Muscle of arm (tissue), 12 donors: ENCODE measurements around the gene AVL9. TPM values are rescaled to one million over a fixed set of nuclear protein-coding genes. Genes with fewer than 3 reads are reported as not detected.
A peak's percentile ranks its signal among the peaks of the same experiment; 100 is the strongest.
"Not testable (repeated sequence)": the region's sequence is repeated elsewhere in the genome, so short reads cannot be mapped to it uniquely, and the experiment has no call there.

Experiments used
- DNase-seq: peaks from one replicate; pipeline ENCODE4 v3.0.0-alpha.2; 2013
- polyA plus RNA-seq, 12 donors: library from polyadenylated mRNA; unstranded; fragments of 120-200 nt; gene quantifications; one replicate each; pipeline ENCODE4 v1.2.1, GENCODE V29; 2013; ENCODE audit not compliant: insufficient read length in 12 of 12

The AVL9 gene
- polyA plus RNA-seq, 12 donors, result 12.9 to 27.1 (median 14.4) TPM; not detected in 1

DNA sequence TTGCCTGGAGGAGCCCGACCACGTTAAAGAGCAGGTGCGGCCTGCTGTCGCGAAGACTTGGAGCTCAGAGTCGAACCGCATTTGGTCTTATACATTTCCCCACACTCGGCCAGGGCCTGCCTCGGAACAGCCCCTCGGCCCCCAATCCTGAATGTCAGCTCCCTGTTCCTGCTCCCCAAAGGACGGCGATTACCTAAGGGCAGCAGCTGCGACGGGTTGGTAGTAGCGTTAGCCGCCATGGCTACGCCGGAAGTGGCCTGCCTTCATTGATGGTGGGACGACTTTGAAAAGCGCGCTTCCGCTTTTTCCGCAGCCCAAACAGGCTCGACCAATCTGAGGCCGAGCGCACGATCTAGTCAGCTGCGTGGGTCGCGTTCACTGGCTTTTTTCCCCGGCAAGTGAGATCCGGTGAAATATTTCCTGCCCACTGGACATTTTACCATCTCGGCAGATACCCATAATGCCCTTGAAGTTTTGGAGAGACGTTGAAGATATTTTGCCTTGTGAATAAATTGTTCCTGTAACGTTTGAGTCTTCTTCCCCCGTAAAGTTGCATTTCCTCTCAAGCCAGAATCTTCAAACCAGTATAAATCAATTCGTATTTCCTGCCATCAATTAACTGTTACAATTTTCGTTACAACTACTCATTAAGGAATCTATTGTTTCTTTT is 5.0 kb upstream of the AVL9 start, which contains the start of gene LSM5:
Gene LSM5, minus strand, starts transcription at position 254 of the 670 bp plus-strand sequence. Its CDS starts 15 bp downstream, at position 239.
- DNase-seq, result peak; percentile 94

DNA sequence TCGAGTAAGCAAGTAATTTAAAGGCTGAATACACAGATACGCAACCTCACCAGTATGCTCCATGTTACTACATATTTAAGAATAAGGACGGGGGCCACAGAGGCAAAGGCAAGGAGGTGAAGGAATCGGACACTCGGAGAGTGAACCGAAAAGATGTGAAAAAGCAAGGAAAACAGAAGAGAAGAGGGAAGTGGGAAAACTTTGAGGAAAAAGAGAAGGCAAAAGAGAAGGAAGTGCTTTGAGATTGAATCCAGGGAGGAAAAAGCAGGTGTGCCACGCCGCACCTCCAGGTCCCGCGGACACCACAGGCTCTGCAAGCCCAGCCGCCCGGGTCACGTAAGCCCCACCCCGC is 367 bp upstream of the AVL9 start:
- DNase-seq, result no peak

DNA sequence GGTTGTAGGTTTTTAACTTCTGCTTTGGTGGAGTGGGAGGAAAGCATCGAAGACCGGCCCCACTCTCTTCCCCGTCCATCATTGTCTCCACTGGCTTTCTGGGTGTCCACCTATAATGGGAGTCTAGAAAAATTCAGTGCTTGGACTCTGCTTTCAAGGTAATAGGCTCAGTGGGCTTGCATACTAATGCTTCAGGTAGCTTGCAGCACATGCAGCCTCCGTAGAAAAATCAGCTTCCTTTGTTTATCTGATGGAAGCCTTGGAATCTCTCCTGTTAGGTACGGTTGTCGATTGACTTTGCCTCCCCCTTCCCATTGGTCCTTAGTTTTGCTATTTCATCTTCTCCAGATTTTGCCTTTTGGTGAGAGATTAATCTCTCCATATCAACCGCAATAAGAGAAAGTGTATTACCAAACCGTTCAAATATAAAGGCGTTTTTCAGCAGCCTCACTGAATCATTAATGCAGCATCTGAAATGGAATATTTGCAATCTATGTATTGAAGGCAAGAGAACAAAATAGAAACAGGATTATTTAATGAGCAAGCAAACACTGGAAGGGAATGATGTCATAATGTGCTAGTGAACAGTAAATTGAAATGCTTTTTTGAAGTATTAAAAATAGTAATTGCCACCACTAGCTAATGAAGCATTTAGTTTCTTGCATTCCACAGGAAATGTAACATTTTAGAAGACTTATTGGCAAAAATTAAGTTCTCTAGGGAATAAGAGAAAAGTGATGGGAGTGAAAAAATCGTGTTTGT is 944 bp downstream of the AVL9 start:
- DNase-seq, result no peak

DNA sequence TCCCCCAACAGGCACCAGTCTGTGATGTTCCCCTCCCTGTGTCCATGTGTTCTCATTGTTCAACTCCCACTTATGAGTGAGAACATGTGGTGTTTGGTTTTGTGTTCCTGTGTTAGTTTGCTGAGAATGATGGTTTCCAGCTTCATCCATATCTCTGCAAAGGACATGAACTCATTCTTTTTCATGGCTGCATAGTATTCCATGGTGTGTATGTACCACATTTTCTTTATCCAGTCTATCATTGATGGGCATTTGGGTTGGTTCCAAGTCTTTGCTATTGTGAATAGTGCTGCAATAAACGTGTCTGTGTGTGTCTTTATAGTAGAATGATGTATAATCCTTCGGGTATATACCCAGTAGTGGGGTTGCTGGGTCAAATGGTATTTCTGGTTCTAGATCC is 4.5 kb downstream of the AVL9 start:
- not testable (repeated sequence) for DNase-seq

DNA sequence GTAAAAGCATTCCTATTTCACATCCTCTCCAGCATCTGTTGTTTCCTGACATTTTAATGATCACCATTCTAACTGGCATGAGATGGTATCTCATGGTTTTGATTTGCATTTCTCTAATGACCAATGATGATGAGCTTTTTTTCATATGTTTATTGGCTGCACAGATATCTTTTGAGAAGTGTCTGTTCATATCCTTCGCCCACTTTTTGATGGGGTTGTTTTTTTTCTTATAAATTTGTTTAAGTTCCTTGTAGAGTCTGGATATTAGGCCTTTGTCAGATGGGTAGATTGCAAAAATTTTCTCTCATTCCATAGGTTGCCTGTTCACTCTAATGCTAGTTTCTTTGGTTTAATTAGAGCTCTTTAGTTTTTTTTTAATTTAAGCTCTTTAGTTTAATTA is 4.9 kb downstream of the AVL9 start:
- DNase-seq, result not testable (repeated sequence)

DNA sequence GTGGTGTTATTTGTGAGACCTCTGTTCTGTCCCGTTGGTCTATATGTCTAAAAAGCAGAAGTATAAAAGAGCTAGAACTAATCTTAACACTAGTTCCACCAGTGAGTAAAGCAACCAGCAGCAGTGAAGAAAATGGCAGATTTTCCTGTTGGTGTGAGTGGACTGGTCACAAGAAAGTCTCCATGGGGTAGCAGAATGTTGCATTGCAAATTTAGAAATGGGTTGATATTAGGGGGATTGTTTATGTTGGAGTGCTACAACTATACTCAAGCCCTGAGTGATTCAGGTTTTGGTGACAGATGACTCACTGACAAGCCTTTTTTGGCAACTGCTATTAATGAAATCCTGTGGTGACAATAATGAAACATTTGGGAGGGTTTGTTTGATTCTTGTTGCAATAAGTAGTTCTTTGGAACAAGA is 5.6 kb downstream of the AVL9 start:
- DNase-seq, result no peak

DNA sequence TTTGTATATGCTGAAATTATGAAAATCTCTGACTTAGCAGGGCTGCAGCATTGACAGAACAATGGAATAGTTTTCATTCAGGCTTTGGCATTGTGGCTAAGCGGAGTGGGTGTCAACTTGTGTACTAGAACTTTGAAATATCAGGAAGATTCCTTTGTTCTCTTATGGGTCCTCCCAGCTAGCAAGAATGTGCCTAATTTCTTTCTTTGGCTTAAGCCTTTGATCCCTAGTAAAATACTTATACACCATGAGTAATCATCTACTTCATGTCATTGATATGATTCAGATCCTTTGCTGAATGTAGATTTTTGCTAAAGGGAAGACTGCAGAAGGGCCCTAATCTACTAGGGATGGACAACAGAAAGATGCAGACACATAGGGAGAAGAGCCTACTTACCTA is 6.2 kb downstream of the AVL9 start:
- DNase-seq, result no peak

DNA sequence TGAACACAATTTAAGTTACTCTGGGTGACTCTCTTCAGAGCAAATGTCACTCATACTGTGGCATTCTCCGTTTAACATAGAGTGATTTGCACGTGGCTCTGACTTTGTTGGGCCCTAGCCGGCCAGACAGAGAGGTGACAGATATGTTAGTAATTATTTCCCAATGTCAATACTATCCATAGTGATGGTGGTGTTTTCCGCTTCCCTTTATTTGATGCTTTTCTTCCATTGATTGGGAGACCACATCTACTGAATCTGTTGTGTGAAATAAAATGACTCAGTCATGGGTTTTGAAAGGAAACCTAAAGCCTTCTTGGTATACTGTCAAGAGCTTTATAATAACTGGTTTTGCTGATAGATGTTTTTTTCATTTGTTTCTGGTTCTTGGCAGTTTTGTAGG is 7.4 kb downstream of the AVL9 start:
- no peak for DNase-seq

DNA sequence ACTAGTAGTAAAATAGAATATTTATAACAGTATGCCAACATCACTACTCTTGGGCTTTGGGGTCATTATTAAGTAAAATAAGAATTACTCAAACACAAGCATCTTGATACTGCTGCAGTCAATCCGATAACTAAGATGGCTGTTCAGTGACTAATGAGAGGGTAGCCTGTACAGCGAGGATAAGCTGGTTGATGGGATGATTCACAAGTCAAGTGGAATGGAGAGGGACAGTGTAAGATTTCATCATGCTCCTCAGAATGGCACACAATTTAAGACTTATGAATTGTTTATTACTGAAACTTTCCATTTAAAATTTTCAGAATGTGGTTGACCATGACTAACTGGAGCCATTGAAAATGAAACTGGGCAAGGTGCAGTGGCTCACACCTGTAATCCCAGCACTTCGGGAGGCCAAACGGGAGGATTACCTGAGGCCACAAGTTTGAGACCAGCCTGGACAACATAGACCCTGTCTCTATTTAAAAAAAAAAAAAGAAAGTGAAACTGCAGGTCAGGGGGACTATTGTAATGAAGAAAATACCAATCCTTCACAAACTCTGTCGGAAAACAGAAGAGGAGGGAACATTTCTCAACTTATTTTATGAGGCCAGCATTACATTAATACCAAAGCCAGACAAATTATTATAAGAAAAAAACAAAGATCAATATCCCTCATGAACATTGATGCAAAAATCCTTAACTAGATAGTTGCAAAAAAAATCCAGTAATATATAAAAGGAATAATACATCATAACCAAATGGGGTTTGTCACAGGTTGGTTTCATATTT is 11.2 kb downstream of the AVL9 start:
- no peak for DNase-seq

DNA sequence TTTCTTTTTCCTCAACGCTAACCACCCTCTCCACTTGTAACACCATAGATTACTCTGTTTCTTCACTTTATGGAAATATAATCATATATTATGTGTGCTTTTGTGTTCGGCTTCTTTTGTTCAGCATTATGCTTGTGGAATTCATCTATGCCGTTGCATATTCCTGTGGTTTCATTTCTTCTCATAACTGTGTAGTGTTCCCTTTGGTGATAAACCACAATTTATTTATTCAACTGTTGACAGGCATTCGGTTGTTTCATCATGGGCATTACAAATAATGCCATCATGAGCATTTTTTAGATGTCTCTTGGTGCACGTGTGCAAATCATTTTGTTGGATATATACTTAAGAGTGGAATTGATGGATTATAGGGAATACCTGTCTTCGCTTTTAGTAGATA is 12.1 kb downstream of the AVL9 start:
- no peak for DNase-seq

DNA sequence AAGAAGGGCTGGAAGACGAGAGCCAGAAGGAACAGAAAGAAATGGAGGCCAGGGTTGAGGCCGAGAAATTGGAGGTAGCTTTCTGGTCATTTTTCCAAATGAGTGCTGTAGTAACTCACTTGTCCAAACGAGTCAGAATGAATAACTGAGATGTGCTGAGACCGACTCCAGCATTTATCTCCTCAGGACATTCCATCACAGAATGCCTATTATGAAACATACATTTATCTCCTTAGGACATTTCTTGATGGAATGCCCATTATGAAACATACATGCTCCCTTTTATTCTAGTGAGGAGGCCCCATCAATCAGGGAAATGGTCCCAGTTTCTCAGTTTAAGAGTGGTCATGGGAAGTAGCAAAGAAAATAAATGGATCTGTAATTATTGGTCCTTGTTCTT is 16.5 kb downstream of the AVL9 start:
- DNase-seq, result no peak

DNA sequence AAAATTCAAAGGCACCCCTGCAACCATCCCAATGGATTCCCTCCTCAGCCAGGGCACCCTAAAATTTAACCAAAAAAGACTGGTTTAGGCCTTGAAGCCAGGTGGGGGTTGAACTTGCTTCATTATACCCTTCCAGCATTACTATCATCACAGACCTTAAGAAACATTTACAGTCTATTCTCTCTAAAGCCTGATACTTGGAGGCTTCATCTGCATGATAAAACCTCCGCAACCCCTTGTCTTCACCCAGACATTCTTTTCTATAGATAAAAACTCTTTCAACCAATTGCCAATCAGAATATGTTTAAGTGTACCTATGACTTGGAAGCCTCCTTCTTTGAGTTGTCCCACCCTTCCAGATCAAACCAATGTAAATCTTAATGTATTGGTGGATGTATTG is 17.9 kb downstream of the AVL9 start:
- DNase-seq, result no peak

DNA sequence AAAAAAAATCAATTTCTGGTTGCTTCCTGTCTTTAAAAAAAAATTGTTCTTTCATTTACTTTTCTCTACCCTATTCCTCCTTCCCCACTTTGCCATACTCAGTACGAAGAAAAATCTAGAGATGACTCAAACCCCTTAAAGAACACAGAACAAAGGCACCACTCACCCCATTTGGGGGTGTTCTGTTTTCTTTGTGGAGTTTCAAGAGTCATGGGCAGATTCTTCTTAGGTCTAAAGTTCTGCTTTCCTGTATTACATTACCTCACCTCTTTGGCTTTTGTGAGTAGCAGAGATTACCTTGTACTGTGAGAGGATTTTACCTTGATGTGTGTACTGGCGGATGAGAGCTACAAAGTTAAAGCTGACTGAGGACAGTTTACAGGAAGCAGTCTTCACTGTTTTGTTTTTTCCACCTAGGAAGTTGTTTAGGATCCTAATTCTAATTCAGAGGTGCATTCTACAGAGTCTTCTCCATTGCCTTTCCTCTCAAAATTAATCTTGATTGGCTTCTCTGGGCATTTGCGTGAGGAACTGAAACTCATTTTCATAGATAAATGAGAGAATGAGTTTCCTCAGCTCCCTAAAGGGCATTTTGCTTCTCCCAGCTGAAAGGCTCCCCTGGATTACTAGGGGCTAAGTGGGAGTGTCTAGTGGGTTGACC is 20.7 kb downstream of the AVL9 start:
- no peak for DNase-seq

DNA sequence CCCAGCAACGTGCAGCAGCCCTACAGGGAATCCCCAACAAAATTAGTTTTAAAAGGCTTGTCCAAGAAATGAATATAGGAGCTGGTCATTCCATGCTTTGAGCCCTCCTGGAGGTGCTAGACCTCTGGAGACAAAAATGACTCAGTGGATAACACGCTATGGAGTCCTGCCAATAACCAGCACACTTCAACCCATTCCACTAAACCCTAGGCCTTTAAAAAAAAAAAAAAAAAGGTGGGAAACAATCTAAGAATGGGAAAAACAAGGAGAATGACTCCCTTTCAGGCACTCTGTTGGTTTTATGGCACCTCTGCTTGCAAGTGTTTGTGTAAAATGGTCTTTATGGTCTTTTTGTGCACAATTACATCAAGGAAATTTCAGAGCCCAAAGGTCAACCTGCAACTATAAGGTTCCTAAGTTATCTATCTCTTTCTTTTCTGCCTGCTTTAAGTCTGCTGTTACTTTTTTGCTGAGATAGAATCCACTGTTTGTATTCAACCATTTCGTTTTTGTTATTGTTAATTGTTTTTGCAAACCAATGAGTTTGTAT is 21.3 kb downstream of the AVL9 start:
- no peak for DNase-seq

DNA sequence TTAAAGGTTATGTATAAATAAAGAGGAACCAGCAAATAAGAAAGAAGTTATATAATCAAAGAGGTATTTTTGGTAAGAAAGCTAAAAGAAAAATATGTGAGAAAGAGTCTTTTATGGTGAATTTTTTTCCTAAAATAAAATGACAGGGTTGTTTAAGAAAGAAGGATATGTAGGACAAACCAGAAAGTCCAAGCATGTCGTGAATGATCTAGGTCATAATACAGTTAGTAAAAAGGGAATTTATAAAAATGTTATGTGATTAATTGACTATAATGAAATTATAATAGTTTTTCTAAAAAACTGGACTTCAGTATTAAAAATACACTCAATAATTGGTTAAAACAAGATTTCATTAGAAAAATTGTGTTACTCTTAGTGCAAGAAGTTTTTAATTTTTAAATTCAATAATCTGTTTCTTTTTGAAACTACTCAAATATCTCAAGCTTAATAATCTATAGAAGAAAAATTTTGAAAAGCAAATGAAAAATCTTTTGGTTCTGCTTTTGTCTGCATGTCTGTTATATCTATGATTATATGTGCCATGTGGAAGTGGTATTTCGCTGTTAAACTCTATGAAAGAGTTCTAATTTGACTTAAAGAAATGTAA is 23.3 kb downstream of the AVL9 start:
- no peak for DNase-seq

DNA sequence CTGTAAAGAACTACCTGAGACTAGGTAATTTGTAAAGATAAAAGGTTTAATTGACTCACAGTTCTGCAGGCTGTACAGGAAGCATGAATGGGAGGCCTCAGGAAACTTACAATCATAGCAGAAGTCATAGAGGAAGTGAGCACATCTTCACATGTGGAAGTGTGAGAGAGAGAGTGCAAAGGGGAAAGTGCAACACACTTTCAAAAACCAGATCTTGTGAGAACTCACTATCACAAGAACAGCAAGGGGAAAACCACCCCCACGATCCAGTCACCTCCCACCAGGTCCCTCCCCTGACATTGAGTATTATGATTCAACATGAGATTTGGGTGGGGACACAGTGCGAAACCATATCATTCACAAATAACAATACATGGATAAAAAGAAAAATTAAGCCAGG is 24.5 kb downstream of the AVL9 start:
- DNase-seq, result no peak

DNA sequence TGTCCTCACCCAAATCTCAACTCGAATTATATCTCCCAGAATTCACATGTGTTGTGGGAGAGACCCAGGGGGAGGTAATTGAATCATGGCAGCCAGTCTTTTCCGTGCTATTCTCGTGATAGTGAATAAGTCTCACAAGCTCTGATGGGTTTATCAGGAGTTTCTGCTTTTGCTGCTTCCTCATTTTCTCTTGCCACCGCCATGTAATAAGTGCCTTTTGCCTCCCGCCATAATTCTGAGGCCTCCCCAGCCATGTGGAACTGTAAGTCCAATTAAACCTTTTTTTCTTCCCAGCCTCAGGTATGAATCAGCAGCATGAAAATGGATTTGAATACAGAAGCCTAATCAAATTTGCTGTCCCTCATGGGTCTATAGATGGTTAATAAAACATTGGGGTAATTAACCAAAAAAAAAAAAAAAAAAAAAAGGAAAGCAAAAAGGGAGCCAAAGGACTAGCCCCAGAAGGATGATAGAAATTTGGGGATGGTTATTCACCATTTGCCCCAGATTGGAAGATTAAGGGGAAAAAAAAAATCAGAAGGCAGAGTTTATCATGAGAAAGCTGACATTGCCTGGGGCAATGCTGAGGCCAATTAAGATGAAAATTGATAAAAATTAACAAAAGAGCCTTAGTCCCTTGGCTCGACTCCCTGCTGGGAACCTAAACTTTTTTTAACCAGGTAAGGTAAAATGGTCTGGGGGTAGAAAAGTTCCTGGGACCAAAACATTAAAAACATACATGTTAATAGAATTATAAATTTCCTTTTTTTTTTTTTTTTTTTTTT is 27.6 kb downstream of the AVL9 start:
- no peak for DNase-seq

DNA sequence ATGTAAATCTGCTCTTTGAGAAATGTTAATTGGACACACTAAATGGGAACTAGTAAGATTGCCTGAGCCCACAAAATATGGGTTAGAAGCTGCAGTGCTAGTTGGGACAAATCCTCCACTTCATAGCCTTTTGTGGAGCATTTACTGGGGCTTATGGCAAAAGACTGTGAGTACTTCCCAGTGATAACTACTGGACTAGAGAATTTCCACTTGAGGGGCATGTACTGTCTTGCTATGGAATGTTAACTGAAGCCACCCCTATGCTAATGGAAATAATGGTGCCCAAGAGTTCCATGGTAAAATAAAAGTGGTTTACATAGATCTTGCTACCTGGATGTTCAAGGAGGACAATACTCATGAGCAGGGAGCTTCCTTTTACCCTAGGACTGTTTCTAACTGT is 29.3 kb downstream of the AVL9 start:
- no peak for DNase-seq

DNA sequence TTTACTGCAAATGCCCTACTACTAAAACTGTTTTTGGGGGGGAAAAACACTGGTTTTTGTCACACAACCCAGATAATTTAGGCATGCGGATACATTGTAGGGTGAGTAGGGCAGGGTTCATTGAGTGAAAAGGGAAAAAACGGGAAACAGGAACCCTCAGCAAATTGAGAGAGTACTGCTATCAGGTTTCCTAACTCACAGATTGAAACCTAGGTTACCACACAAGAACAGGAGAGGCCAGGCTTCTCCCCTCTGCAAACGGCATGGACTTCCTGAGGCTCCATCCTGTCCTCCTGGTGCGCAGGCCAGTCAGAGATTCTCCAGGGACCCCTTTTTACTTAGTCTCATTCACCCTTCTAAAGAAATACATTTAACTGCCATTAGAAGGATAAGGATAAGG is 30.6 kb downstream of the AVL9 start:
- DNase-seq, result no peak

DNA sequence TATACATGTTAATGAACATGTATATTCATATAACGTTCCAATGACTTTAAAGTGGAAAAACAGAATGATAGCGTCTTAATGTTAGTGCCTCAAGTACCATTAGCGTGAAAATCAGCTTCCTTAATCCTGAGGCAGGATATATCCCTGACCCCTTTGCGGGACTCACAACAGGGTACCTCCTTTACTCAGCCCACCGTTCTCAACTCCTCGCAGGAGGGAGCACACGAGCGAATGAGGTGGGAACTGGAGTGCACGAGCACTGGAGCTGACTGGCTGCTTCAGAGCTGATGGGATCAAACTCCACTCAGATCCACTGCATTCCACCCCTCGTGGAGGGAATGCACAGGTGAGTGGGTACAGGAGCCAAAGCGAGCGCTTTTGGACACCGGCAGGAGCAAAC is 36.1 kb downstream of the AVL9 start:
- DNase-seq, result no peak

DNA sequence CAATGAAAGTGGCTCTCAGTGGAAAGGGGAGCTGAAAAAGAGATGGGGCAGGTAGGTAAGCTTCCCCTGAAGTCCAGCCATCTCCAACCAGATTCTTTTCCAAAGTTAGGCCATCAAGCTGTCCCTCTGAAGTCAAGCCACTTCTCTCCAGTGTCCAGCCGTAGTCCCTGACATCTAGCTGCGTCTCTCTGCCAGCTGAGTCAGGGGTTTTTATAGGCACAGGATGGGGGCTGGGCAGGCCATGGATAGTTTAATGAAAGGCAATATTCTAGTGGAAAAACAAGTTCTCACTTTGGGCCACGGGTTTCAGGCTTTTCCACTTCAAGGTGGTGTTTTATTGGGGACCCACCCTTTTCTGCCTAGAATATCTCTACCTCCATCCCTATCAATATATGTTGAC is 36.8 kb downstream of the AVL9 start:
- no peak for DNase-seq
